Measurements from ENCODE around the gene BRCA1.
"Not testable (repeated sequence)": the region's sequence is repeated elsewhere in the genome, so short reads cannot be mapped to it uniquely, and the experiment has no call there.

The BRCA1 gene

GRCh38 chr17:43125133-43125966, at the start of gene BRCA1:
TSS of gene BRCA1 (minus strand) at chr17:43125364. CDS start at chr17:43124096, 1,268 bp downstream.
- Histone ChIP-seq H3K4me1 (ENCODE audit: insufficient read depth, insufficient read length) (no peaks in the 10 kb centered on the region), H3K9me3 (ENCODE audit: insufficient read depth, low read length) (peaks cover 17% of the 10 kb centered on the region; the same call in 1 of the 2 replicates), H3K9ac (ENCODE audit: insufficient read length, low read depth) (peak within 1 kb of the TSS; percentile 87), H3K4me3 (ENCODE audit: insufficient read length, low read depth) (peak within 1 kb of the TSS; percentile 70), H3K36me3 (ENCODE audit: insufficient read depth, insufficient read length, low read length) (peaks cover 38% of the 10 kb centered on the region), H3K27me3 (ENCODE audit: insufficient read depth, insufficient read length) (no peaks in the 10 kb centered on the region)
- TF ChIP-seq YY1 (IDR thresholded peaks at IDR 0.05; ENCODE audit: insufficient read depth, insufficient read length) (no peak), SUZ12 (IDR thresholded peaks at IDR 0.05; ENCODE audit: extremely low read depth, insufficient read depth, insufficient read length) (no peak), ZNF274 (IDR thresholded peaks at IDR 0.05; ENCODE audit: low read depth, low read length) (no peak)
- DNase-seq (ENCODE audit: low read depth, low spot score): peak; percentile 95

GRCh38 chr17:43171586-43172487, 46.7 kb upstream of the BRCA1 start:
- H3K9me3 ChIP-seq (ENCODE audit: insufficient read depth, low read length): no peaks in the 10 kb centered on the region
- no peaks in the 10 kb centered on the region for H3K27me3 ChIP-seq (ENCODE audit: insufficient read depth, insufficient read length)
- peak overlapping the region; percentile 90 for H3K9ac ChIP-seq (ENCODE audit: insufficient read length, low read depth)
- no peaks in the 10 kb centered on the region for H3K4me1 ChIP-seq (ENCODE audit: insufficient read depth, insufficient read length)
- peaks cover 11% of the 10 kb centered on the region for H3K36me3 ChIP-seq (ENCODE audit: insufficient read depth, insufficient read length, low read length)
- TF ChIP-seq YY1 (IDR thresholded peaks at IDR 0.05; ENCODE audit: insufficient read depth, insufficient read length) (no peak), SUZ12 (IDR thresholded peaks at IDR 0.05; ENCODE audit: extremely low read depth, insufficient read depth, insufficient read length) (no peak), ZNF274 (IDR thresholded peaks at IDR 0.05; ENCODE audit: low read depth, low read length) (no peak)
- peak overlapping the region; percentile 72 for H3K4me3 ChIP-seq (ENCODE audit: insufficient read length, low read depth)
- no peak for DNase-seq (ENCODE audit: low read depth, low spot score)

DNA sequence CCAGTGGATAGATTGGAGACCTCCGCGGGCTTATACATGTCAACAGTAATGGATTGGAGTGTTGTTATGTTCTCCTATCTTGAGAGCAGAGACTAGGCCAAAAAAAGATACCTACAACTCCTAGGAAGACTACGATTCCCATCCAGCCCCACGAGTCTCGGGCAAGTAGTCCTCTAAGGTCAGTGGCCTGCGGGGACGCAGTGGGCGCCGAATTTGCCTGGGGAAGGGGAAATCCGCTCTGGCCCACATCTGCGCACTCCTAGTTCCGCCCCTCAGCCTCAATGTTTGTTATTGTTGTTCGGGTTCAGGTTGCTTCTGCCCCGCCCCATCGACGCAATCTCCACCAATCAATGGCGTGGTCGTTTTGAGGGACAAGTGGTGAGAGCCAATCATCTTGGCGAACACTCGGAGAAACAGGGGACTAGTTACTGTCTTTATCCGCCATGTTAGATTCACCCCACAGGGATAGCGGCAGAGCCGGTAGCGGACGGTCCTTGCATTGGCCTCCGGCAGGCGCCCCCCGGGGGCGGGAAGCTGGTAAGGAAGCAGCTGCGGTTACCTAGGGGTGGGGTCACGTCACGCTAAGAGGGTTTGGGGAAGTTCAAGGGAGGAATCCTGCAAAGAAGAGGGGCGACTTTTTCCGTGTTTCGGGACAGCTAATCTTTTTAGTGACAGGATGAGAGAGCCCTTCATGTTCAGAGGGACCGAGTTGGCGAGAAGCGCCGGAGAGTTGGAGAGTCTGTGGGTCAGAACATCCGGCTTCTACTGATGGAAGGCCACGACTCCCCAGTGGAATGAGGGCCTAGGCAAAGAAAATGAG, 45.8 kb upstream of the BRCA1 start, which contains the start of gene NBR1:
NBR1 (plus strand) TSS at position 449 of the 820 bp plus-strand sequence. CDS start 4,586 bp downstream, outside the sequence.
- TF ChIP-seq YY1 (IDR thresholded peaks at IDR 0.05; ENCODE audit: insufficient read depth, insufficient read length): peak; percentile 76
- no peak for TF ChIP-seq ZNF274 (IDR thresholded peaks at IDR 0.05; ENCODE audit: low read depth, low read length)
- peak within 1 kb of the TSS; percentile 72 for H3K4me3 ChIP-seq (ENCODE audit: insufficient read length, low read depth)
- no peaks in the 10 kb centered on the region for H3K27me3 ChIP-seq (ENCODE audit: insufficient read depth, insufficient read length)
- no peaks in the 10 kb centered on the region for H3K4me1 ChIP-seq (ENCODE audit: insufficient read depth, insufficient read length)
- DNase-seq (ENCODE audit: low read depth, low spot score): peak; percentile 96
- H3K9me3 ChIP-seq (ENCODE audit: insufficient read depth, low read length): no peaks in the 10 kb centered on the region
- peak within 1 kb of the TSS; percentile 90 for H3K9ac ChIP-seq (ENCODE audit: insufficient read length, low read depth)
- peaks cover 10% of the 10 kb centered on the region for H3K36me3 ChIP-seq (ENCODE audit: insufficient read depth, insufficient read length, low read length)

DNA sequence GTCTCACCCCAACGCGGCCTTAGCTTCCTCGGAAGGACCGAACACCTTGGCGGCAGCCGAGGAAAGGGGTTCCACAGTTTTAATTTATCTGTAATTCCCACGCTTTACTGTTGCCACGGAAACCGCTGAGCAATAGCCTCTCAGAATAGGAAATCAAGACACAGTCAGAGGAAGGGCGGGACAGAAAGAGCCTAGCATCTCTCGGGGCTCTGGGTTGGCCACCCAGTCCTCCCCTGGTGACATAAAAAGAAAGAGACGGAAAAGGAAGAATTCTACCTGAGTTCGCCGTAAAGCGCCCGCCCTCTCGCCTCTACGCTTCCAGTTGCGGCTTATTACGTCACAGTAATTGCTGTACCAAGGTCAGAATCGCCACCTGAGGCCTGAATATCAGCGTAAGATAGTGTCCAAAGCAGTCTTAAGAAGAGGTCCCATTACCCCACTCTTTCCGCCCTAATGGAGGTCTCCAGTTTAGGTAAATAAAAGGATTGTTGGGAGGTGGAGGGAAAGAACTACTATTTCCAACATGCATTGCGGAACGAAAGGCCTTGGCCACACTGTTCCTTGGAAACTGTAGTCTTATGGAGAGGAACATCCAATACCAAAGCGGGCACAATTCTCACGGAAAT, 45.1 kb upstream of the BRCA1 start:
- H3K4me3 ChIP-seq (ENCODE audit: insufficient read length, low read depth): peak overlapping the region; percentile 72
- no peaks in the 10 kb centered on the region for H3K27me3 ChIP-seq (ENCODE audit: insufficient read depth, insufficient read length)
- H3K9me3 ChIP-seq (ENCODE audit: insufficient read depth, low read length): no peaks in the 10 kb centered on the region
- no peak for TF ChIP-seq SUZ12 (IDR thresholded peaks at IDR 0.05; ENCODE audit: extremely low read depth, insufficient read depth, insufficient read length)
- no peak for TF ChIP-seq ZNF274 (IDR thresholded peaks at IDR 0.05; ENCODE audit: low read depth, low read length)
- TF ChIP-seq YY1 (IDR thresholded peaks at IDR 0.05; ENCODE audit: insufficient read depth, insufficient read length): no peak
- H3K9ac ChIP-seq (ENCODE audit: insufficient read length, low read depth): peak overlapping the region; percentile 72
- no peaks in the 10 kb centered on the region for H3K4me1 ChIP-seq (ENCODE audit: insufficient read depth, insufficient read length)
- DNase-seq (ENCODE audit: low read depth, low spot score): peak; percentile 88
- H3K36me3 ChIP-seq (ENCODE audit: insufficient read depth, insufficient read length, low read length): peaks cover 8% of the 10 kb centered on the region

DNA sequence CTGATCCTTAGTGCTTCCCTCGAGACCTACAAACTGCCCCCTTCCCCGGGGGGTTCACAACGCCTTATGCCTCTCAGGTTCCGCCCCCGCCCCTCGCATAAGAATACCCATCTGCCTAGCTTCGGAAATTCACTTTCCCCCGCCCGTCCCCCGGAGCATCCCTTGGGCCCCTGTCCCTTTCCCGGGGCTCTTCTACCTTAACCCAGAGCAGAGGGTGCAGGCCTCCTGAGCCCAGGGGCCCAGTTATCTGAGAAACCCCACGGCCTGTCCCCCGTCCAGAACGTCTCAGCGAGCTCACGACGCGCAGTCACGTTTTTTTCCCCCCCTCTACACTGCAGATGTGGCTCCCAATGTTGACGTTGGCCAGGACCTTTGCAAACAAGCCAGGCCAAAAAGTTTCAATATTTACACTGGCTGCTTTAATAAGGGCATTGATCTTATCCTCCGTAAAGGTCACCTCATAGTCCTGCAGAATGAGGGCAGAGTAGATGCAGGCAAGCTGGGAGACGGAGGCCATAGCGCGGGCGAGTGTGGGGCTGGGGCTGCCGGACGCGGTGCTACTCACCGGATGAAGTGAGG, 44.5 kb upstream of the BRCA1 start:
- peak overlapping the region; percentile 72 for H3K9ac ChIP-seq (ENCODE audit: insufficient read length, low read depth)
- no peak for DNase-seq (ENCODE audit: low read depth, low spot score)
- peak overlapping the region; percentile 72 for H3K4me3 ChIP-seq (ENCODE audit: insufficient read length, low read depth)
- peaks cover 8% of the 10 kb centered on the region for H3K36me3 ChIP-seq (ENCODE audit: insufficient read depth, insufficient read length, low read length)
- no peaks in the 10 kb centered on the region for H3K4me1 ChIP-seq (ENCODE audit: insufficient read depth, insufficient read length)
- no peak for TF ChIP-seq SUZ12 (IDR thresholded peaks at IDR 0.05; ENCODE audit: extremely low read depth, insufficient read depth, insufficient read length)
- TF ChIP-seq ZNF274 (IDR thresholded peaks at IDR 0.05; ENCODE audit: low read depth, low read length): no peak
- TF ChIP-seq YY1 (IDR thresholded peaks at IDR 0.05; ENCODE audit: insufficient read depth, insufficient read length): no peak
- no peaks in the 10 kb centered on the region for H3K27me3 ChIP-seq (ENCODE audit: insufficient read depth, insufficient read length)
- H3K9me3 ChIP-seq (ENCODE audit: insufficient read depth, low read length): no peaks in the 10 kb centered on the region

GRCh38 chr17:43165971-43166370, 40.8 kb upstream of the BRCA1 start:
- H3K27me3 ChIP-seq (ENCODE audit: insufficient read depth, insufficient read length); DNase-seq (ENCODE audit: low read depth, low spot score); H3K4me1 ChIP-seq (ENCODE audit: insufficient read depth, insufficient read length); H3K9me3 ChIP-seq (ENCODE audit: insufficient read depth, low read length); H3K9ac ChIP-seq (ENCODE audit: insufficient read length, low read depth); H3K4me3 ChIP-seq (ENCODE audit: insufficient read length, low read depth): not testable (repeated sequence)
- H3K36me3 ChIP-seq (ENCODE audit: insufficient read depth, insufficient read length, low read length): peaks cover 10% of the 10 kb centered on the region

DNA sequence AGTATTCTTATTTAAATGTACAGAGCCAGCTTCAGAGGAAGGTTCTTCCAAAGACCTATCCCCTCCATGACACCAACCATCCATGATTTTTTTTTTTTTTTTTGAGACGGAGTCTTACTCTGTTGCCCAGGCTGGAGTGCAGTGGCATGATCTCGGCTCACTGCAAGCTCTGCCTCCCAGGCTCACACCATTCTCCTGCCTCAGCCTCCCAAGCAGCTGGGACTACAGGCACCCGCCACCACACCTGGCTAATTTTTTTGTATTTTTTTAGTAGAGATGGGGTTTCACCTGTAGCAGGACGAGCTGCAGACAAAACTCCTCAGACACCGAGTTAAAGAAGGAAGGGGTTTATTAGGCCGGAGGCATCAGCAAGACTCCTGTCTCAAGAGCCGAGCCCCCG, 34.8 kb upstream of the BRCA1 start:
- DNase-seq (ENCODE audit: low read depth, low spot score); H3K9me3 ChIP-seq (ENCODE audit: insufficient read depth, low read length); H3K27me3 ChIP-seq (ENCODE audit: insufficient read depth, insufficient read length); H3K9ac ChIP-seq (ENCODE audit: insufficient read length, low read depth); H3K4me3 ChIP-seq (ENCODE audit: insufficient read length, low read depth); H3K4me1 ChIP-seq (ENCODE audit: insufficient read depth, insufficient read length): not testable (repeated sequence)
- peaks cover 12% of the 10 kb centered on the region for H3K36me3 ChIP-seq (ENCODE audit: insufficient read depth, insufficient read length, low read length)

DNA sequence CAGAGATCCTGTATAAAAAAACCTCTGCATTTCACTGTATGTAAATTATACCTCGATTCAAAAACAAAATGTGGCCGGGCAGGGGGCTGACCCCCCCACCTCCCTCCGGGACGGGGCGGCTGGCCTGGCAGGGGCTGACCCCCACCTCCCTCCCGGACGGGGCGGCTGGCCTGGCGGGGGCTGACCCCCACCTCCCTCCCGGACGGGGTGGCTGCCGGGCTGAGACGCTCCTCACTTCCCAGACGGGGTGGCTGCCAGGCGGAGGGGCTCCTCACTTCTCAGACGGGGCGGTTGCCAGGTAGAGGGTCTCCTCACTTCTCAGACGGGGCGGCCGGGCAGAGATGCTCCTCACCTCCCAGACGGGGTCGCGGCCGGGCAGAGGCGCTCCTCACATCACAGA, 34.1 kb upstream of the BRCA1 start:
- not testable (repeated sequence) for H3K9me3 ChIP-seq (ENCODE audit: insufficient read depth, low read length); H3K27me3 ChIP-seq (ENCODE audit: insufficient read depth, insufficient read length); H3K4me1 ChIP-seq (ENCODE audit: insufficient read depth, insufficient read length); DNase-seq (ENCODE audit: low read depth, low spot score); H3K9ac ChIP-seq (ENCODE audit: insufficient read length, low read depth); H3K4me3 ChIP-seq (ENCODE audit: insufficient read length, low read depth)
- peaks cover 14% of the 10 kb centered on the region for H3K36me3 ChIP-seq (ENCODE audit: insufficient read depth, insufficient read length, low read length)
